ENCODE results near the gene IL36RN.
"Not testable (repeated sequence)": the region's sequence is repeated elsewhere in the genome, so short reads cannot be mapped to it uniquely, and the experiment has no call there.

Gene IL36RN

GRCh38 chr2:113092864-113093612 lies 34.0 kb downstream of the IL36RN start:
- H3K27ac ChIP-seq: no peak overlapping the region
- no peak for DNase-seq (ENCODE audit: low read depth, low spot score)

- H3K27ac ChIP-seq: no peak overlapping the region
- DNase-seq (ENCODE audit: low read depth, low spot score): no peak
These were observed 34.6 kb downstream of the IL36RN start for GRCh38 chr2:113093613-113093977.

- H3K27ac ChIP-seq; DNase-seq (ENCODE audit: low read depth, low spot score): not testable (repeated sequence)
These were observed 37.3 kb downstream of the IL36RN start for GRCh38 chr2:113096306-113096705.

- H3K27ac ChIP-seq; DNase-seq (ENCODE audit: low read depth, low spot score): not testable (repeated sequence)
These were observed 38.0 kb downstream of the IL36RN start for GRCh38 chr2:113096842-113097618.

GRCh38 chr2:113098041-113098440 lies 39.0 kb downstream of the IL36RN start:
- DNase-seq (ENCODE audit: low read depth, low spot score): no peak
- H3K27ac ChIP-seq: peak overlapping the region; percentile 13

- H3K27ac ChIP-seq: peak overlapping the region; percentile 13
- no peak for DNase-seq (ENCODE audit: low read depth, low spot score)
These were observed 39.5 kb downstream of the IL36RN start for GRCh38 chr2:113098532-113098931.

- H3K27ac ChIP-seq: peak overlapping the region; percentile 35
These were observed 43.1 kb downstream of the IL36RN start for GRCh38 chr2:113102133-113102532.

GRCh38 chr2:113103277-113103676 lies 44.3 kb downstream of the IL36RN start:
- no peak for DNase-seq (ENCODE audit: low read depth, low spot score)
- H3K27ac ChIP-seq: no peak overlapping the region

More at GRCh38 chr2:113102133-113102532, 43.1 kb downstream of the IL36RN start:
- DNase-seq (ENCODE audit: low read depth, low spot score): no peak

- H3K27ac ChIP-seq: no peak overlapping the region
- DNase-seq (ENCODE audit: low read depth, low spot score): no peak
These were observed 45.1 kb downstream of the IL36RN start for GRCh38 chr2:113104054-113104611.

- no peak for DNase-seq (ENCODE audit: low read depth, low spot score)
These were observed 46.2 kb downstream of the IL36RN start for GRCh38 chr2:113105047-113105785.

GRCh38 chr2:113111121-113111520 lies 52.1 kb downstream of the IL36RN start:
- DNase-seq (ENCODE audit: low read depth, low spot score): no peak
- peak overlapping the region; percentile 95 for H3K27ac ChIP-seq

More at GRCh38 chr2:113105047-113105785, 46.2 kb downstream of the IL36RN start:
- no peak overlapping the region for H3K27ac ChIP-seq

- peak overlapping the region; percentile 95 for H3K27ac ChIP-seq
- peak; percentile 74 for DNase-seq (ENCODE audit: low read depth, low spot score)
These were observed 52.9 kb downstream of the IL36RN start for GRCh38 chr2:113111823-113112287.

- H3K27ac ChIP-seq: peak overlapping the region; percentile 95
- DNase-seq (ENCODE audit: low read depth, low spot score): no peak
These were observed 53.4 kb downstream of the IL36RN start for GRCh38 chr2:113112441-113112840.

- no peak for DNase-seq (ENCODE audit: low read depth, low spot score)
- H3K27ac ChIP-seq: peak overlapping the region; percentile 95
These were observed 53.9 kb downstream of the IL36RN start for GRCh38 chr2:113112871-113113270.

- H3K27ac ChIP-seq: peak overlapping the region; percentile 95
- no peak for DNase-seq (ENCODE audit: low read depth, low spot score)
These were observed 54.8 kb downstream of the IL36RN start for GRCh38 chr2:113113807-113114206.

All from epithelial cell of prostate (primary cell).